ENCODE data around the gene RAB3D.

DNA sequence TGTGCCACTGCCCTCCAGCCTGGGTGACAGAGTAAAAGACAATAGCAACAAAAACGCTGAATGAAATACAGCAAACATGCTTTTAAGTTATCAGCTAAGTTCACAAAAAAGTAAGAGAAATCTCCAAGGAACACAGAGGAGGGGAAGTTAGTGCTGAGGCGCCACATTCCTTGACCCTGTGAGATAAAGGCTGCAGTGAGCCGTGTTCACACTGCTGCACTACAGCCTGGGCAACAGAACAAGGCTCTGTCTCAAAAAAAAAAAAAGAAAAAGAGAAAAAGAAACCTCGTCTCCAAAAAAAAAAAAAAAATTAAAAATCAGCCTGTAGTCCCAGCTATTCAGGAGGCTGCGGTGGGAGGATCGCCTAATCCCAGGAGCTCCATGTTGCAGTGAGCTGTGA lies 60.8 kb downstream of the RAB3D start:
- TF ChIP-seq CTCF (conservative IDR thresholded peaks at IDR 0.05) (no peak), EZH2 (IDR thresholded peaks at IDR 0.05; ENCODE audit: low read depth) (no peak)
